ENCODE data around the gene SCN1B.

Gene SCN1B

GRCh38 chr19:35084509-35084762, 54.2 kb downstream of the SCN1B start:
- no peak for DNase-seq (ENCODE audit: low read depth)
- TF ChIP-seq CTCF (conservative IDR thresholded peaks at IDR 0.05; ENCODE audit: control insufficient read depth, insufficient read depth, low read depth, low read length) = no peak
- H3K4me3 ChIP-seq (ENCODE audit: control insufficient read depth, low read depth, low read length) = no peak overlapping the region

GRCh38 chr19:35085947-35086346, 55.7 kb downstream of the SCN1B start:
- no peak for TF ChIP-seq CTCF (conservative IDR thresholded peaks at IDR 0.05; ENCODE audit: control insufficient read depth, insufficient read depth, low read depth, low read length)
- DNase-seq (ENCODE audit: low read depth) = no peak
- H3K4me3 ChIP-seq (ENCODE audit: control insufficient read depth, low read depth, low read length) = no peak overlapping the region

- no peak for DNase-seq (ENCODE audit: low read depth)
- no peak for TF ChIP-seq CTCF (conservative IDR thresholded peaks at IDR 0.05; ENCODE audit: control insufficient read depth, insufficient read depth, low read depth, low read length)
- no peak overlapping the region for H3K4me3 ChIP-seq (ENCODE audit: control insufficient read depth, low read depth, low read length)
Measured at GRCh38 chr19:35086455-35086854, 56.2 kb downstream of the SCN1B start.

- no peak for TF ChIP-seq CTCF (conservative IDR thresholded peaks at IDR 0.05; ENCODE audit: control insufficient read depth, insufficient read depth, low read depth, low read length)
- H3K4me3 ChIP-seq (ENCODE audit: control insufficient read depth, low read depth, low read length) = no peak overlapping the region
- DNase-seq (ENCODE audit: low read depth) = no peak
Measured at GRCh38 chr19:35087393-35087792, 57.1 kb downstream of the SCN1B start.

GRCh38 chr19:35088131-35088913, 58.1 kb downstream of the SCN1B start:
- no peak overlapping the region for H3K4me3 ChIP-seq (ENCODE audit: control insufficient read depth, low read depth, low read length)
- TF ChIP-seq CTCF (conservative IDR thresholded peaks at IDR 0.05; ENCODE audit: control insufficient read depth, insufficient read depth, low read depth, low read length) = no peak
- peak; percentile 68 for DNase-seq (ENCODE audit: low read depth)

- no peak overlapping the region for H3K4me3 ChIP-seq (ENCODE audit: control insufficient read depth, low read depth, low read length)
- no peak for DNase-seq (ENCODE audit: low read depth)
- no peak for TF ChIP-seq CTCF (conservative IDR thresholded peaks at IDR 0.05; ENCODE audit: control insufficient read depth, insufficient read depth, low read depth, low read length)
Measured at GRCh38 chr19:35089554-35089953, 59.3 kb downstream of the SCN1B start.
